Fibroblast of gingiva (primary cell): ENCODE measurements around the gene PRM3.
"Not testable (repeated sequence)": the region's sequence is repeated elsewhere in the genome, so short reads cannot be mapped to it uniquely, and the experiment has no call there.

Source experiments
- DNase-seq: peaks from one replicate; pipeline ENCODE4 v3.0.0-alpha.2; 2011; ENCODE audit warnings: low read depth

The PRM3 gene

GRCh38 chr16:11303405-11304138 is 30.1 kb upstream of the PRM3 start:
- no peak for DNase-seq

- no peak for DNase-seq
Observed at GRCh38 chr16:11302977-11303376, 29.5 kb upstream of the PRM3 start.

- DNase-seq: no peak
Observed at GRCh38 chr16:11301645-11302501, 28.4 kb upstream of the PRM3 start.

- DNase-seq: no peak
Observed at GRCh38 chr16:11300560-11300892, 27.1 kb upstream of the PRM3 start.

GRCh38 chr16:11299865-11300559 is 26.6 kb upstream of the PRM3 start:
- DNase-seq: no peak

- DNase-seq: not testable (repeated sequence)
Observed at GRCh38 chr16:11298950-11299547, 25.6 kb upstream of the PRM3 start.

- no peak for DNase-seq
Observed at GRCh38 chr16:11298143-11298900, 24.9 kb upstream of the PRM3 start.

- DNase-seq: peak; percentile 87
Observed at GRCh38 chr16:11297492-11298142, 24.2 kb upstream of the PRM3 start.

- no peak for DNase-seq
Observed at GRCh38 chr16:11296706-11297491, 23.5 kb upstream of the PRM3 start.

- DNase-seq: no peak
Observed at GRCh38 chr16:11296351-11296705, 22.9 kb upstream of the PRM3 start.

GRCh38 chr16:11295672-11296071 is 22.2 kb upstream of the PRM3 start:
- no peak for DNase-seq

- DNase-seq: no peak
Observed at GRCh38 chr16:11292076-11292748, 18.8 kb upstream of the PRM3 start.

GRCh38 chr16:11291091-11291703 is 17.8 kb upstream of the PRM3 start:
- DNase-seq: no peak

GRCh38 chr16:11290102-11290893 is 16.9 kb upstream of the PRM3 start:
- no peak for DNase-seq

GRCh38 chr16:11289696-11290095 is 16.3 kb upstream of the PRM3 start:
- not testable (repeated sequence) for DNase-seq

GRCh38 chr16:11289202-11289601 is 15.8 kb upstream of the PRM3 start:
- no peak for DNase-seq

- DNase-seq: no peak
Observed at GRCh38 chr16:11285842-11286241, 12.4 kb upstream of the PRM3 start.

GRCh38 chr16:11283820-11284248 is 10.4 kb upstream of the PRM3 start:
- DNase-seq: peak; percentile 14
